Suprapubic skin (tissue), 4 donors: ENCODE data around the gene ACAD10. TPM values are rescaled to one million over a fixed set of nuclear protein-coding genes. Genes with fewer than 3 reads are reported as not detected.
"Not testable (repeated sequence)": the region's sequence is repeated elsewhere in the genome, so short reads cannot be mapped to it uniquely, and the experiment has no call there.

Source experiments
- DNase-seq, 2 donors: peaks; one replicate each; pipeline ENCODE4 v3.0.0-alpha.2; 2019; ENCODE audit warnings: low spot score in 2 of 2
- H3K27ac ChIP-seq: fragments of 200-600 bp; sonication (generic); one replicate; pipeline ENCODE4 v1.5.1; 2019
- H3K27me3 ChIP-seq: fragments of 200-600 bp; sonication (generic); one replicate; pipeline ENCODE4 v1.5.1; 2019
- H3K36me3 ChIP-seq: fragments of 200-600 bp; sonication (generic); one replicate; pipeline ENCODE4 v1.5.1; 2019
- H3K4me1 ChIP-seq: fragments of 200-600 bp; sonication (generic); one replicate; pipeline ENCODE4 v1.5.1; 2019
- H3K4me3 ChIP-seq: fragments of 200-600 bp; sonication (generic); one replicate; pipeline ENCODE4 v1.5.1; 2019; ENCODE audit warnings: mild to moderate bottlenecking
- H3K9me3 ChIP-seq: fragments of 200-600 bp; sonication (generic); one replicate; pipeline ENCODE4 v1.5.1; 2019
- EP300 ChIP-seq: sonication (generic); formaldehyde crosslinking; IDR thresholded peaks from one replicate; pipeline ENCODE4 v1.6.1; 2017; ENCODE audit warnings: antibody characterized with exemption
- POLR2A ChIP-seq, 2 donors: fragments of 450-650 bp; IDR thresholded peaks; one replicate each; pipeline ENCODE4 v1.6.1; 2017; ENCODE audit warnings: antibody characterized with exemption in 2 of 2, mild to moderate bottlenecking in 2 of 2, moderate library complexity in 2 of 2
- POLR2AphosphoS5 ChIP-seq, 3 donors: sonication (generic); formaldehyde crosslinking; IDR thresholded peaks; one replicate each; pipeline ENCODE4 v1.6.1; 2017; ENCODE audit warnings: antibody characterized with exemption in 3 of 3
- WGBS: methylation state at CpG from one replicate; pipeline ENCODE4 v1.1.5; 2018; 5-methylcytosine and 5-hydroxymethylcytosine counted together
- total RNA-seq, 4 donors: library from RNA; depleted of rRNA; stranded (reverse); fragments of >200 nt; gene quantifications; one replicate each; pipeline ENCODE4 v1.1.0, GENCODE V29; 2016
- TF ChIP-seq, protein P1 (sequence below), 2 donors: fragments of 200-600 bp in 1 of 2; fragments of 450-650 bp in 1 of 2; sonication (generic) in 1 of 2; IDR thresholded peaks; one replicate each; pipeline ENCODE4 v1.5.1; 2016 to 2019; ENCODE audit warnings: antibody characterized with exemption in 2 of 2, mild to moderate bottlenecking in 1 of 2, moderate library complexity in 1 of 2

Gene ACAD10
- total RNA-seq, 4 donors from 2014 or later: 22.8 to 75.7 (median 26.5) TPM

DNA sequence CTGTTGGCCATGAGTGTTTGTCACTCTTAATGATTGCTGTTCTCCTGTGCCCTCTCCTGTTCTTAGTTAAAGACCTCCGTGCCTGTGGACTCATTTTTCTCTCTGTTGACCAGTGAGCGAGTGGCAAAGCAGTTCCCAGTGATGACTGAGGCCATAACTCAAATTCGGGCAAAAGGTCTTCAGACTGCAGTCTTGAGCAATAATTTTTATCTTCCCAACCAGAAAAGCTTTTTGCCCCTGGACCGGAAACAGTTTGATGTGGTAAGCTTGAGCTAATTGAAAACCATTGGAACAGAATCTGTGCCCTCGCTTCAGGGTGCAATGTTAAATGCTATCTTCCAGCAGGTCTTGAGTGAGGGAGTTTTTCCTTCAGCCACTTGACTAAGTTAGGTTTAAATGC is 19.8 kb downstream of the ACAD10 start:
- Histone ChIP-seq H3K36me3 (peaks cover 88% of the 10 kb centered on the region), H3K9me3 (no peaks in the 10 kb centered on the region), H3K4me1 (no peaks in the 10 kb centered on the region), H3K27ac (no peak overlapping the region), H3K27me3 (no peaks in the 10 kb centered on the region), H3K4me3 (no peak overlapping the region)
- WGBS: 87% methylated on average over 5 of the region's 5 CpGs
- TF ChIP-seq, protein P1, sequence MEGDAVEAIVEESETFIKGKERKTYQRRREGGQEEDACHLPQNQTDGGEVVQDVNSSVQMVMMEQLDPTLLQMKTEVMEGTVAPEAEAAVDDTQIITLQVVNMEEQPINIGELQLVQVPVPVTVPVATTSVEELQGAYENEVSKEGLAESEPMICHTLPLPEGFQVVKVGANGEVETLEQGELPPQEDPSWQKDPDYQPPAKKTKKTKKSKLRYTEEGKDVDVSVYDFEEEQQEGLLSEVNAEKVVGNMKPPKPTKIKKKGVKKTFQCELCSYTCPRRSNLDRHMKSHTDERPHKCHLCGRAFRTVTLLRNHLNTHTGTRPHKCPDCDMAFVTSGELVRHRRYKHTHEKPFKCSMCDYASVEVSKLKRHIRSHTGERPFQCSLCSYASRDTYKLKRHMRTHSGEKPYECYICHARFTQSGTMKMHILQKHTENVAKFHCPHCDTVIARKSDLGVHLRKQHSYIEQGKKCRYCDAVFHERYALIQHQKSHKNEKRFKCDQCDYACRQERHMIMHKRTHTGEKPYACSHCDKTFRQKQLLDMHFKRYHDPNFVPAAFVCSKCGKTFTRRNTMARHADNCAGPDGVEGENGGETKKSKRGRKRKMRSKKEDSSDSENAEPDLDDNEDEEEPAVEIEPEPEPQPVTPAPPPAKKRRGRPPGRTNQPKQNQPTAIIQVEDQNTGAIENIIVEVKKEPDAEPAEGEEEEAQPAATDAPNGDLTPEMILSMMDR (IDR thresholded peaks at IDR 0.05): no peak
- no peak for TF ChIP-seq POLR2A (IDR thresholded peaks at IDR 0.05)
- no peak for TF ChIP-seq POLR2AphosphoS5 (IDR thresholded peaks at IDR 0.05)
- no peak for TF ChIP-seq EP300
- no peak for DNase-seq

- Histone ChIP-seq H3K27ac (no peak overlapping the region), H3K9me3 (no peaks in the 10 kb centered on the region), H3K4me1 (no peaks in the 10 kb centered on the region), H3K36me3 (peaks cover 93% of the 10 kb centered on the region), H3K27me3 (no peaks in the 10 kb centered on the region), H3K4me3 (no peak overlapping the region)
- WGBS: 89% methylated on average over 6 of the region's 6 CpGs
- DNase-seq: no peak
- TF ChIP-seq POLR2A (IDR thresholded peaks at IDR 0.05): no peak
These were observed 20.3 kb downstream of the ACAD10 start for GRCh38 chr12:111706145-111706544.

DNA sequence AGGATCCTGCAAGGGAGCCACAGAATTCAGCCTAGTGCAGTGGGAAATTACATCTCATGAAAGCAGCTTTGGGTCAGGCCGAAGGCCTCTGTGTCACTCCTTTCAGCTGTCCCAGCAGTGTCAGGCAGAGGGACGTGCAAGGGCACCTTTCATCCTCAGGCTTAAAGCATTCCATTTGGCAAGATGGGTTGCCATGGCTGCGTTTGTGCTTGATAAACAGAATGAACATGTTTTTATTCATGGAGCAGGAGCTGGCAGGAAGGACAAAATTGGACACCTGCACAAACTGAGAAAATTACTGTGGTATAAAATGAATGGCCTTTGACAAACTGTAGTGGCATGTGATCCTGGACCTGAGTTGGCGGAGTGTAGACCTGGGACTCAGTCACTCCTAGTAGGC is 29.4 kb downstream of the ACAD10 start:
- H3K27me3 ChIP-seq: no peaks in the 10 kb centered on the region
- no peak overlapping the region for H3K27ac ChIP-seq
- 67% methylated on average over 4 of the region's 4 CpGs for WGBS
- no peaks in the 10 kb centered on the region for H3K4me1 ChIP-seq
- no peaks in the 10 kb centered on the region for H3K9me3 ChIP-seq
- no peak for DNase-seq
- TF ChIP-seq POLR2AphosphoS5 (IDR thresholded peaks at IDR 0.05) (no peak), EP300 (no peak), POLR2A (IDR thresholded peaks at IDR 0.05) (no peak)
- TF ChIP-seq, protein P1 (IDR thresholded peaks at IDR 0.05): no peak
- H3K36me3 ChIP-seq: peaks cover 93% of the 10 kb centered on the region
- no peak overlapping the region for H3K4me3 ChIP-seq

GRCh38 chr12:111719316-111719715 is 33.5 kb downstream of the ACAD10 start:
- not testable (repeated sequence) for DNase-seq, H3K4me3 ChIP-seq
- 89% methylated on average over 10 of the region's 10 CpGs for WGBS

DNA sequence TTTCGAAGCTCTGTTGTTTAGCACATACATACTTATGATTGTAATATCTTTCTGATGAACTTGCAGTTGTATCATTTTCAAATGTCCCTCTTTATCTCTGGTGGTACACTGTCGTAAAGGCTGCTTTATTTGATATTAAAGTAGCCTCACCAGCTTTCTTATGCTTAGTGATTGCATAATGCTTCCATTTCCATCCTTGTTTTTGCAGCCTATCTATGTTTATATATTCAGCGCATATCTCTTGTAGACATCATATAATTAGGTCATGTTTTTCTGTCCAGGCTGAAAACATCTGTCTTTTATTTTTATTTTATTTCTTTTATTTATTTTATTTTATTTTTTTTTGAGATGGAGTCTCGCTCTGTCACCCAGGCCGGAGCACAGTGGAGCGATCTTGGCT is 34.6 kb downstream of the ACAD10 start:
- Histone ChIP-seq H3K9me3 (no peaks in the 10 kb centered on the region), H3K36me3 (peaks cover 75% of the 10 kb centered on the region), H3K4me3 (no peak overlapping the region), H3K4me1 (no peaks in the 10 kb centered on the region), H3K27me3 (no peaks in the 10 kb centered on the region), H3K27ac (no peak overlapping the region)
- TF ChIP-seq, protein P1 (IDR thresholded peaks at IDR 0.05): no peak
- TF ChIP-seq POLR2A (IDR thresholded peaks at IDR 0.05): no peak
- DNase-seq: no peak
- WGBS: 96% methylated on average over 6 of the region's 6 CpGs

More at GRCh38 chr12:111719316-111719715, 33.5 kb downstream of the ACAD10 start:
- not testable (repeated sequence) for H3K4me1 ChIP-seq, H3K27me3 ChIP-seq, H3K27ac ChIP-seq, H3K9me3 ChIP-seq
- H3K36me3 ChIP-seq: peaks cover 78% of the 10 kb centered on the region

DNA sequence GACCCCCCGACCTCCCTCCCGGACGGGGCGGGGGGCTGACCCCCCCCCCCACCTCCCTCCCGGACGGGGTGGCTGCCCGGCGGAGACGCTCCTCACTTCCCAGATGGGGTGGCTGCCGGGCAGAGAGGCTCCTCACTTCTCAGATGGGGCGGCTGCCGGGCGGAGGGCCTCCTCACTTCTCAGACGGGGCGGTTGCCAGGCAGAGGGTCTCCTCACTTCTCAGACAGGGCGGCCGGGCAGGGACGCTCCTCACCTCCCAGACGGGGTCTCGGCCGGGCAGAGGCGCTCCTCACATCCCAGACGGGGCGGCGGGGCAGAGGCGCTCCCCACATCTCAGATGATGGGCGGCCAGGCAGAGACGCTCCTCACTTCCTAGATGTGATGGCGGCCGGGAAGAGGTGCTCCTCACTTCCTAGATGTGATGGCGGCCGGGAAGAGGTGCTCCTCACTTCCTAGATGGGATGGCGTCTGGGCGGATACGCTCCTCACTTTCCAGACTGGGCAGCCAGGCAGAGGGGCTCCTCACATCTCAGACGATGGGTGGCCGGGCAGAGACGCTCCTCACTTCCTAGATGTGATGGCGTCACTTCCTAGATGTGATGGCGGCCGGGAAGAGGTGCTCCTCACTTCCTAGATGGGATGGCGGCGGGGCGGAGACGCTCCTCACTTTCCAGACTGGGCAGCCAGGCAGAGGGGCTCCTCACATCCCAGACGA is 38.0 kb downstream of the ACAD10 start:
- H3K4me3 ChIP-seq, H3K27me3 ChIP-seq, H3K9me3 ChIP-seq, DNase-seq, H3K27ac ChIP-seq, H3K4me1 ChIP-seq: not testable (repeated sequence)
- H3K36me3 ChIP-seq: peaks cover 67% of the 10 kb centered on the region
- no CpG with 5 or more reads among the region's 46 CpGs for WGBS

DNA sequence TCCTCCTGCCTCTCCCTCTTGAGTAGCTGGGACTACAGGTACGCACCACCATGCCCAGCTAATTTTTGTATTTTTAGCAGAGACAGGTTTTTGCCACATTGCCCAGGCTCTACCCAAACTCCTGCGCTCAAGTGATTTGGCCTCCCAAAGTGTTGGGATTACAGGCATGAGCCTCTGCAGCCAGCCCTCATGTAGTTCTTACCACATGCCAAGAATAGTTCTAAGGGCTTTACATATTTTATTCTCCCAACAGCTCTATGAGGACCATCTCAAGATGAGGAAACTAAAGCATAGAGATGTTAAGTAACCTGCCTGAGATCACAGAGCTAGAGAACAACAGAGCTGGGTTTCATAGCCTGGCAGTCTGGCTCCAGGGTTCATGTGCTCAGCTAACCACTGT is 42.9 kb downstream of the ACAD10 start:
- Histone ChIP-seq H3K9me3 (no peaks in the 10 kb centered on the region), H3K4me3 (no peak overlapping the region), H3K27ac (no peak overlapping the region), H3K27me3 (no peaks in the 10 kb centered on the region), H3K36me3 (peaks cover 78% of the 10 kb centered on the region), H3K4me1 (no peaks in the 10 kb centered on the region)
- no peak for DNase-seq
- TF ChIP-seq, protein P1 (IDR thresholded peaks at IDR 0.05): no peak
- no peak for TF ChIP-seq EP300
- WGBS: 100% methylated on average over 2 of the region's 2 CpGs
